H1 (cell line): ENCODE results near the gene KLHDC7A. TPM values are rescaled to one million over a fixed set of nuclear protein-coding genes. Genes with fewer than 3 reads are reported as not detected.

ENCODE experiments used
- CTCF ChIA-PET: fragments of 300-600 bp; sonication (Branson Sonifier 250); formaldehyde crosslinking; loops from one replicate; lab custom pipeline; 2021; ENCODE audit not compliant: partially characterized antibody; lab: Charles Lee
- POLR2A ChIA-PET: fragments of 300-600 bp; sonication (Branson Sonifier 250); formaldehyde crosslinking; loops from one replicate; lab custom pipeline; 2021; ENCODE audit warnings: inconsistent platforms; ENCODE audit not compliant: partially characterized antibody; lab: Charles Lee
- DNase-seq, 2 experiments: peaks; one replicate each; pipeline versions ENCODE4 v3.0.0 to v3.0.0-alpha.2; 2010 to 2022; ENCODE audit warnings: low spot score in 2 of 2, low read depth in 1 of 2, mixed read lengths in 1 of 2
- FAIRE-seq: peaks from 2 replicates; lab custom pipeline; 2011; peaks lifted over from hg19 to GRCh38; lab: Jason Lieb, UNC
- H2AFZ ChIP-seq: 2 replicates; pipeline ENCODE4 v1.8.1; 2012; ENCODE audit warnings: low read length, inconsistent platforms
- H2AK5ac ChIP-seq: 2 replicates; pipeline ENCODE4 v1.6.1; 2013; ENCODE audit warnings: low read depth, low read length
- H2BK120ac ChIP-seq: replicated peaks from 2 replicates; pipeline ENCODE3; 2013; ENCODE audit warnings: low read depth, low read length, inconsistent platforms
- H2BK12ac ChIP-seq: 2 replicates; pipeline ENCODE4 v1.6.1; 2013; ENCODE audit warnings: low read depth, low read length
- H2BK15ac ChIP-seq: 2 replicates; pipeline ENCODE4 v1.6.1; 2013; ENCODE audit warnings: low read length
- H2BK20ac ChIP-seq: 2 replicates; pipeline ENCODE4 v1.6.1; 2013; ENCODE audit warnings: low read length
- H2BK5ac ChIP-seq: 2 replicates; pipeline ENCODE4 v1.6.1; 2013; ENCODE audit warnings: low read depth, low read length
- H3K14ac ChIP-seq: 2 replicates; pipeline ENCODE4 v1.6.1; 2013; ENCODE audit warnings: inconsistent platforms; ENCODE audit not compliant: insufficient read length
- H3K18ac ChIP-seq: 2 replicates; pipeline ENCODE4 v1.6.1; 2013; ENCODE audit warnings: low read length; ENCODE audit errors: extremely low read depth
- H3K23ac ChIP-seq: 2 replicates; pipeline ENCODE4 v1.6.1; 2013; ENCODE audit warnings: inconsistent platforms; ENCODE audit not compliant: insufficient read length
- H3K23me2 ChIP-seq: 2 replicates; pipeline ENCODE4 v1.6.1; 2013; ENCODE audit warnings: low read depth, low read length
- H3K27ac ChIP-seq: 2 replicates; pipeline ENCODE4 v1.6.1; 2011; ENCODE audit warnings: low read depth, low read length, inconsistent platforms
- H3K27me3 ChIP-seq, 4 experiments: replicated peaks in 1 of 4; 1 replicate in 1 of 4; 2 replicates in 3 of 4; pipeline versions ENCODE4 v1.6.1 to v1.8.1; 2011 to 2013; ENCODE audit warnings: low read length in 3 of 4, mild to moderate bottlenecking in 3 of 4, inconsistent platforms in 2 of 4, mixed read lengths in 2 of 4, moderate library complexity in 1 of 4; ENCODE audit not compliant: control insufficient read depth in 3 of 4, insufficient read depth in 3 of 4; ENCODE audit errors: extremely low read depth in 1 of 4
- H3K36me3 ChIP-seq, 4 experiments: 2 replicates each; pipeline versions ENCODE4 v1.6.1 to v1.8.1; 2011 to 2013; ENCODE audit warnings: mild to moderate bottlenecking in 4 of 4, low read length in 3 of 4, moderate library complexity in 2 of 4, control low read depth in 1 of 4, inconsistent platforms in 1 of 4; ENCODE audit not compliant: insufficient read depth in 4 of 4, control insufficient read depth in 2 of 4
- H3K4ac ChIP-seq: replicated peaks from 2 replicates; pipeline ENCODE3; 2013; ENCODE audit warnings: low read length, low read depth, mixed read lengths, inconsistent platforms; ENCODE audit not compliant: insufficient read length
- H3K4me1 ChIP-seq, 4 experiments: replicated peaks in 1 of 4; 1 replicate in 1 of 4; 2 replicates in 3 of 4; pipeline versions ENCODE4 v1.6.1 to v1.8.1; 2011 to 2013; ENCODE audit warnings: low read length in 3 of 4, inconsistent platforms in 2 of 4, mixed read lengths in 1 of 4; ENCODE audit not compliant: insufficient read depth in 4 of 4, control insufficient read depth in 3 of 4
- H3K4me2 ChIP-seq, 2 experiments: 2 replicates each; pipeline versions ENCODE4 v1.6.1 to v1.8.1; 2011 to 2013; ENCODE audit warnings: low read depth in 2 of 2, low read length in 2 of 2, control low read depth in 1 of 2, inconsistent platforms in 1 of 2, mild to moderate bottlenecking in 1 of 2; ENCODE audit not compliant: insufficient read depth in 1 of 2
- H3K4me3 ChIP-seq, 4 experiments: fragments of 200-600, 300-600 bp in 1 of 4; sonication (generic), shearing (Covaris generic), sonication (Bioruptor Twin) in 1 of 4; 2 replicates each; pipeline versions ENCODE4 v1.5.1 to v1.8.1; 2011 to 2016; ENCODE audit warnings: low read length in 4 of 4, low read depth in 3 of 4, control low read depth in 2 of 4, inconsistent platforms in 2 of 4, mild to moderate bottlenecking in 2 of 4, mixed read lengths in 1 of 4, moderate library complexity in 1 of 4; ENCODE audit not compliant: insufficient read depth in 2 of 4; ENCODE audit errors: extremely low read depth in 1 of 4
- H3K56ac ChIP-seq: replicated peaks from 2 replicates; pipeline ENCODE3; 2013; ENCODE audit warnings: low read depth, mild to moderate bottlenecking, mixed read lengths, low read length, inconsistent platforms; ENCODE audit not compliant: insufficient read length
- H3K79me1 ChIP-seq: 2 replicates; pipeline ENCODE4 v1.6.1; 2013; ENCODE audit warnings: low read depth, low read length, control low read depth
- H3K79me2 ChIP-seq, 2 experiments: 2 replicates each; pipeline versions ENCODE4 v1.6.1 to v1.8.1; 2012 to 2013; ENCODE audit warnings: low read length in 2 of 2, mild to moderate bottlenecking in 2 of 2, inconsistent platforms in 1 of 2; ENCODE audit not compliant: insufficient read depth in 2 of 2, control insufficient read depth in 1 of 2
- H3K9ac ChIP-seq, 4 experiments: replicated peaks in 1 of 4; 1 replicate in 1 of 4; 2 replicates in 3 of 4; pipeline versions ENCODE4 v1.6.1 to v1.8.1; 2011 to 2013; ENCODE audit warnings: low read depth in 3 of 4, low read length in 3 of 4, control low read depth in 2 of 4, mild to moderate bottlenecking in 2 of 4, moderate library complexity in 2 of 4, inconsistent platforms in 1 of 4; ENCODE audit errors: extremely low read depth in 1 of 4
- H3K9me3 ChIP-seq, 2 experiments: 2 replicates each; pipeline versions ENCODE4 v1.6.1 to v1.8.1; 2012 to 2013; ENCODE audit warnings: mild to moderate bottlenecking in 2 of 2, moderate library complexity in 2 of 2, control low read depth in 1 of 2, inconsistent platforms in 1 of 2, low read depth in 1 of 2, low read length in 1 of 2, mixed read lengths in 1 of 2; ENCODE audit not compliant: insufficient read depth in 2 of 2
- H4K20me1 ChIP-seq, 2 experiments: replicated peaks in 1 of 2; 2 replicates each; pipeline versions ENCODE3 to v1.8.1; 2011 to 2013; ENCODE audit warnings: inconsistent platforms in 2 of 2, low read length in 2 of 2, mild to moderate bottlenecking in 1 of 2; ENCODE audit not compliant: insufficient read depth in 2 of 2, control insufficient read depth in 1 of 2
- H4K5ac ChIP-seq: 2 replicates; pipeline ENCODE4 v1.6.1; 2013; ENCODE audit warnings: low read length, low read depth, mixed read lengths, inconsistent platforms; ENCODE audit not compliant: insufficient read length
- H4K8ac ChIP-seq: 2 replicates; pipeline ENCODE4 v1.8.0; 2013; ENCODE audit warnings: mild to moderate bottlenecking, moderate library complexity, low read length, inconsistent platforms; ENCODE audit not compliant: insufficient read depth; ENCODE audit errors: extremely low read depth
- H4K91ac ChIP-seq: replicated peaks from 2 replicates; pipeline ENCODE3; 2013; ENCODE audit warnings: low read length, mixed read lengths, inconsistent platforms; ENCODE audit not compliant: insufficient read length
- CBX8 ChIP-seq: fragments of 300-800, 300-1000 bp; sonication (generic); IDR thresholded peaks from 2 replicates; pipeline ENCODE4 v1.7.1; 2016; ENCODE audit warnings: low read depth, low read length, borderline replicate concordance
- CEBPB ChIP-seq: IDR thresholded peaks from 2 replicates; pipeline ENCODE4 v1.6.1; 2012; ENCODE audit warnings: low read depth, low read length
- GTF2F1 ChIP-seq: IDR thresholded peaks from 2 replicates; pipeline ENCODE4 v1.6.1; 2012; ENCODE audit warnings: low read depth, low read length, improper control_type of control experiment, borderline replicate concordance
- KDM4A ChIP-seq: IDR thresholded peaks from one replicate; pipeline ENCODE4 v1.7.1; 2012; ENCODE audit warnings: low read depth, mild to moderate bottlenecking, moderate library complexity, low read length, inconsistent platforms; ENCODE audit not compliant: severe bottlenecking
- NANOG ChIP-seq: IDR thresholded peaks from 2 replicates; pipeline ENCODE4 v1.6.1; 2011; ENCODE audit warnings: low read length, low read depth, mild to moderate bottlenecking, inconsistent platforms; ENCODE audit not compliant: insufficient read depth, poor library complexity, severe bottlenecking
- POU5F1 ChIP-seq: IDR thresholded peaks from 2 replicates; pipeline ENCODE4 v1.6.1; 2011; ENCODE audit warnings: low read depth, mild to moderate bottlenecking, low read length, moderate library complexity
- RAD21 ChIP-seq, 2 experiments: IDR thresholded peaks in 1 of 2; conservative IDR thresholded peaks in 1 of 2; 2 replicates each; pipeline ENCODE4 v1.6.1; 2011; ENCODE audit warnings: low read depth in 2 of 2, low read length in 2 of 2, improper control_type of control experiment in 1 of 2, inconsistent platforms in 1 of 2, mild to moderate bottlenecking in 1 of 2, moderate library complexity in 1 of 2
- TBP ChIP-seq: IDR thresholded peaks from 2 replicates; pipeline ENCODE4 v1.6.1; 2011; ENCODE audit warnings: low read depth, low read length, improper control_type of control experiment
- WGBS, 2 experiments: shearing (Covaris generic) in 1 of 2; methylation state at CpG; one replicate each; pipeline versions ENCODE4 v1.1.6 to v1.1.7; 2013 to 2015; ENCODE audit warnings: low lambda C conversion rate in 2 of 2, mixed read lengths in 2 of 2, inconsistent platforms in 1 of 2, low coverage in 1 of 2, missing lambda C conversion rate in 1 of 2; ENCODE audit not compliant: insufficient replicate concordance in 2 of 2, insufficient coverage in 1 of 2, insufficient read length in 1 of 2; ENCODE audit errors: extremely low coverage in 1 of 2, missing lambda C conversion rate in 1 of 2; 5-methylcytosine and 5-hydroxymethylcytosine counted together
- polyA plus RNA-seq, 7 experiments: library from polyadenylated mRNA; depleted of rRNA in 3 of 7; stranded (reverse) in 5 of 7; unstranded in 2 of 7; fragments of >200 nt in 5 of 7; fragments of 200-250 nt in 2 of 7; gene quantifications; 1 replicate in 5 of 7; 2 replicates in 1 of 7; 4 replicates in 1 of 7; pipeline versions ENCODE4 v1.2.1 to v1.2.3, GENCODE V29; 2011 to 2013; ENCODE audit warnings: missing spikeins in 2 of 7, mixed read lengths in 2 of 7
- total RNA-seq: library from RNA; stranded (reverse); fragmentation: NEBNext Ultra II Directional; extraction: Animal tissue kit (Norgen Biotek cat#: 25700); gene quantifications from 2 replicates; pipeline ENCODE4 v1.2.1, GENCODE V29; 2021

Gene KLHDC7A
- total and polyA plus RNA-seq, 2 of the 8 experiments (the other 6 are each of a cell fraction or from before 2014, with no cell fraction given), result 3.9 to 18.9 TPM

GRCh38 chr1:18511874-18512150 lies 31.1 kb downstream of the KLHDC7A start:
- Histone ChIP-seq H3K79me1 (no peaks in the 10 kb centered on the region), H3K4me1 (peaks cover 0 to 4% (median 1%) of the 10 kb centered on the region in 4 experiments; a peak in 1 of 7 replicates), H4K8ac (no peak overlapping the region), H3K79me2 (no peaks in the 10 kb centered on the region), H3K23ac (no peak overlapping the region), H3K14ac (no peak overlapping the region), H4K91ac (no peak overlapping the region), H3K27me3 (no peaks in the 10 kb centered on the region), H2BK12ac (no peak overlapping the region), H2BK5ac (0 out of 2 replicates have a peak overlapping the region, but pooled peaks have one; percentile 12), H2AFZ (no peak overlapping the region), H3K4me3 (no peak overlapping the region), H2BK20ac (no peak overlapping the region; the same call in 1 of the 2 replicates), H3K36me3 (no peaks in the 10 kb centered on the region), H3K27ac (no peak overlapping the region), H3K18ac (no peak overlapping the region), H3K56ac (no peak overlapping the region), H4K20me1 (no peaks in the 10 kb centered on the region), H2BK15ac (no peak overlapping the region), H2AK5ac (no peak overlapping the region), H3K9ac (no peak overlapping the region), H2BK120ac (no peak overlapping the region), H3K23me2 (no peaks in the 10 kb centered on the region; the same call in 1 of the 2 replicates), H3K4me2 (no peak overlapping the region), H3K9me3 (peaks cover 5% of the 10 kb centered on the region in 2 experiments; a peak in 3 of 4 replicates), H3K4ac (no peak overlapping the region), H4K5ac (no peak overlapping the region)
- FAIRE-seq (no peak), DNase-seq (no peak)
- ChIA-PET CTCF (interaction anchor here (0.6 to 1.4 kb wide), 9 partner anchors 14 to 530 kb away, joined by 3 to 6 read pairs (median 3); no protein-coding TSS in a partner anchor), POLR2A (interaction anchor here (0.6 kb wide), 1 partner anchor 138 kb away, joined by 3 read pairs; no protein-coding TSS in a partner anchor)
- WGBS, 2 experiments, result 80% methylated on average over 5 of the region's 5 CpGs; no CpG with 5 or more reads in 1 of the 2 experiments
- no peak for TF ChIP-seq KDM4A
- TF ChIP-seq GTF2F1, result no peak
- TF ChIP-seq CEBPB, result no peak
- no peak for TF ChIP-seq NANOG
- no peak for TF ChIP-seq POU5F1
- TF ChIP-seq CBX8, result no peak
- no peak for TF ChIP-seq TBP
- TF ChIP-seq RAD21 (IDR thresholded peaks at IDR 0.05 in 1 of 2, conservative IDR thresholded peaks at IDR 0.05 in 1 of 2; ENCODE audit: low read depth in 2 of 2, low read length in 2 of 2), result no peak
